ENCODE results near the gene MOB4.

- TF ChIP-seq, protein P1, sequence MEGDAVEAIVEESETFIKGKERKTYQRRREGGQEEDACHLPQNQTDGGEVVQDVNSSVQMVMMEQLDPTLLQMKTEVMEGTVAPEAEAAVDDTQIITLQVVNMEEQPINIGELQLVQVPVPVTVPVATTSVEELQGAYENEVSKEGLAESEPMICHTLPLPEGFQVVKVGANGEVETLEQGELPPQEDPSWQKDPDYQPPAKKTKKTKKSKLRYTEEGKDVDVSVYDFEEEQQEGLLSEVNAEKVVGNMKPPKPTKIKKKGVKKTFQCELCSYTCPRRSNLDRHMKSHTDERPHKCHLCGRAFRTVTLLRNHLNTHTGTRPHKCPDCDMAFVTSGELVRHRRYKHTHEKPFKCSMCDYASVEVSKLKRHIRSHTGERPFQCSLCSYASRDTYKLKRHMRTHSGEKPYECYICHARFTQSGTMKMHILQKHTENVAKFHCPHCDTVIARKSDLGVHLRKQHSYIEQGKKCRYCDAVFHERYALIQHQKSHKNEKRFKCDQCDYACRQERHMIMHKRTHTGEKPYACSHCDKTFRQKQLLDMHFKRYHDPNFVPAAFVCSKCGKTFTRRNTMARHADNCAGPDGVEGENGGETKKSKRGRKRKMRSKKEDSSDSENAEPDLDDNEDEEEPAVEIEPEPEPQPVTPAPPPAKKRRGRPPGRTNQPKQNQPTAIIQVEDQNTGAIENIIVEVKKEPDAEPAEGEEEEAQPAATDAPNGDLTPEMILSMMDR (IDR thresholded peaks at IDR 0.05), result no peak
- TF ChIP-seq POLR2A (IDR thresholded peaks at IDR 0.05) (no peak), POLR2AphosphoS5 (IDR thresholded peaks at IDR 0.05) (no peak)
Observed at GRCh38 chr2:197539734-197540133, 23.9 kb downstream of the MOB4 start.
